HCT116 (cell line): ENCODE measurements around the gene ZNF595. TPM values are rescaled to one million over a fixed set of nuclear protein-coding genes. Genes with fewer than 3 reads are reported as not detected.

ENCODE experiments used
- ATAC-seq: fragments of 200-7000 bp; cut with Tn5 transposase; 2 replicates; pipeline ENCODE4 v1.9.1; 2020; ENCODE audit warnings: mild to moderate bottlenecking, moderate library complexity
- BruUV-seq: library from RNA; stranded (reverse); fragments of 400-500 nt; replicated peaks from 2 replicates; lab custom pipeline; 2021; lab: Mats Ljungman, UMichigan
- CTCF ChIA-PET: fragments of 300-600 bp; sonication (Branson Sonifier 250); formaldehyde crosslinking; loops from one replicate; lab custom pipeline; 2021; ENCODE audit warnings: antibody characterized with exemption; lab: Charles Lee
- POLR2A ChIA-PET: fragments of 300-600, 350-600 bp; sonication (Branson Sonifier 250); formaldehyde crosslinking; loops from one replicate; lab custom pipeline; 2021; ENCODE audit warnings: antibody characterized with exemption; lab: Charles Lee
- RAD21 ChIA-PET, 2 experiments: fragments of 300-600 bp; sonication (Branson Sonifier 250); formaldehyde crosslinking; loops; one replicate each; lab custom pipeline; 2023; ENCODE audit warnings: low total read pairs in 2 of 2; ENCODE audit not compliant: uncharacterized antibody in 2 of 2, unreplicated experiment in 2 of 2, low non-redundant PET in 1 of 2; lab: Charles Lee
- DNase-seq: peaks from one replicate; pipeline ENCODE4 v3.0.0-alpha.2; 2010; ENCODE audit warnings: low read depth, low spot score
- H2AFZ ChIP-seq: fragments of 200-600 bp; shearing (Covaris generic), sonication (generic); 2 replicates; pipeline ENCODE4 v1.6.1; 2017; ENCODE audit warnings: low read depth, mixed run types, mixed read lengths, antibody characterized with exemption, low read length; ENCODE audit not compliant: poor library complexity, severe bottlenecking
- H3K27ac ChIP-seq: 2 replicates; pipeline ENCODE4 v1.5.1; 2012; ENCODE audit warnings: low read depth, low read length
- H3K27me3 ChIP-seq: fragments of 200-600 bp; sonication (generic); 2 replicates; pipeline ENCODE4 v1.6.1; 2016; ENCODE audit warnings: mixed run types, low read length, mixed read lengths; ENCODE audit not compliant: insufficient read depth
- H3K36me3 ChIP-seq, 2 experiments: fragments of 200-500 bp in 1 of 2; fragments of 200-600 bp in 1 of 2; sonication (Bioruptor generic) in 1 of 2; sonication (generic) in 1 of 2; 2 replicates each; pipeline versions ENCODE4 v1.5.1 to v1.6.1; 2014 to 2016; ENCODE audit warnings: low read length in 2 of 2, inconsistent platforms in 1 of 2, mixed read lengths in 1 of 2, mixed run types in 1 of 2; ENCODE audit not compliant: insufficient read depth in 2 of 2, control insufficient read depth in 1 of 2
- H3K4me1 ChIP-seq, 2 experiments: fragments of 200-600 bp in 1 of 2; sonication (generic) in 1 of 2; 2 replicates each; pipeline versions ENCODE4 v1.5.1 to v1.6.1; 2012 to 2017; ENCODE audit warnings: low read length in 2 of 2, inconsistent platforms in 1 of 2, mild to moderate bottlenecking in 1 of 2, mixed read lengths in 1 of 2, mixed run types in 1 of 2, moderate library complexity in 1 of 2; ENCODE audit not compliant: insufficient read depth in 2 of 2, control insufficient read depth in 1 of 2
- H3K4me2 ChIP-seq: fragments of 200-600 bp; sonication (generic); 2 replicates; pipeline ENCODE4 v1.6.1; 2017; ENCODE audit warnings: mixed run types, low read length, mixed read lengths
- H3K4me3 ChIP-seq, 2 experiments: fragments of 200-600 bp in 1 of 2; sonication (generic) in 1 of 2; replicated peaks in 1 of 2; 2 replicates each; pipeline ENCODE4 v1.5.1; 2011 to 2016; ENCODE audit warnings: low read length in 2 of 2, control low read depth in 1 of 2, low read depth in 1 of 2, mild to moderate bottlenecking in 1 of 2, mixed read lengths in 1 of 2, mixed run types in 1 of 2
- H3K79me2 ChIP-seq: fragments of 200-600 bp; sonication (generic); 2 replicates; pipeline ENCODE4 v1.6.1; 2017; ENCODE audit warnings: mild to moderate bottlenecking, mixed run types, low read length, moderate library complexity, mixed read lengths; ENCODE audit not compliant: insufficient read depth
- H3K9ac ChIP-seq: fragments of 200-600 bp; sonication (generic); 2 replicates; pipeline ENCODE4 v1.6.1; 2016; ENCODE audit warnings: low read length, mixed read lengths
- H3K9me2 ChIP-seq: fragments of 200-600 bp; sonication (generic), shearing (Covaris generic); 2 replicates; pipeline ENCODE4 v1.6.1; 2017; ENCODE audit warnings: mixed run types, mild to moderate bottlenecking, moderate library complexity; ENCODE audit not compliant: insufficient read depth
- H3K9me3 ChIP-seq, 2 experiments: fragments of 200-500 bp in 1 of 2; fragments of 200-600 bp in 1 of 2; sonication (Bioruptor generic) in 1 of 2; sonication (generic) in 1 of 2; 2 replicates each; pipeline ENCODE4 v1.6.1; 2014 to 2017; ENCODE audit warnings: low read length in 2 of 2, mixed read lengths in 2 of 2, inconsistent platforms in 1 of 2, low read depth in 1 of 2, mild to moderate bottlenecking in 1 of 2, mixed run types in 1 of 2, moderate library complexity in 1 of 2; ENCODE audit not compliant: control insufficient read depth in 1 of 2, insufficient read depth in 1 of 2
- H4K20me1 ChIP-seq: fragments of 200-600 bp; sonication (generic), shearing (Covaris generic); 2 replicates; pipeline ENCODE4 v1.6.1; 2017; ENCODE audit warnings: mixed run types, mild to moderate bottlenecking, moderate library complexity; ENCODE audit not compliant: insufficient read depth
- CBX3 ChIP-seq: IDR thresholded peaks from 2 replicates; pipeline ENCODE4 v1.6.1; 2012; ENCODE audit warnings: low read depth
- EGR1 ChIP-seq: IDR thresholded peaks from 2 replicates; pipeline ENCODE4 v1.6.1; 2012; ENCODE audit warnings: low read depth
- POLR2A ChIP-seq: IDR thresholded peaks from 2 replicates; pipeline ENCODE4 v1.7.0; 2011; ENCODE audit warnings: borderline replicate concordance; ENCODE audit not compliant: insufficient read depth, insufficient read length; ENCODE audit errors: extremely low read depth
- RAD21 ChIP-seq: IDR thresholded peaks from 2 replicates; pipeline ENCODE4 v1.6.1; 2012; ENCODE audit warnings: low read depth, mild to moderate bottlenecking
- SP1 ChIP-seq: IDR thresholded peaks from 2 replicates; pipeline ENCODE4 v1.6.1; 2012; ENCODE audit warnings: low read depth
- YY1 ChIP-seq: IDR thresholded peaks from 2 replicates; pipeline ENCODE4 v1.6.1; 2011; ENCODE audit warnings: low read length, low read depth, moderate library complexity, mild to moderate bottlenecking; ENCODE audit not compliant: insufficient replicate concordance; ENCODE audit errors: extremely low read depth
- intact Hi-C: fragments of 100-400 bp; cut with micrococcal nuclease; formaldehyde crosslinking; loops from 2 replicates; pipeline ENCODE4 v1.10.0; 2022
- total RNA-seq: library from RNA; stranded (reverse); gene quantifications from one replicate; pipeline ENCODE4 v1.2.1, GENCODE V29; 2021; ENCODE audit not compliant: unreplicated experiment
- TF ChIP-seq, protein P1 (sequence below): IDR thresholded peaks from 2 replicates; pipeline ENCODE4 v1.6.1; 2011; ENCODE audit warnings: mild to moderate bottlenecking, low read length, moderate library complexity; ENCODE audit not compliant: insufficient replicate concordance; ENCODE audit errors: extremely low read depth
- TF ChIP-seq, protein P2 (sequence below): IDR thresholded peaks from 2 replicates; pipeline ENCODE4 v1.6.1; 2012
- TF ChIP-seq, protein P3 (sequence below): IDR thresholded peaks from 2 replicates; pipeline ENCODE4 v1.6.1; 2012; ENCODE audit warnings: low read depth

Gene ZNF595
- total RNA-seq, 1 experiment from 2014 or later, result 4.0 TPM

DNA sequence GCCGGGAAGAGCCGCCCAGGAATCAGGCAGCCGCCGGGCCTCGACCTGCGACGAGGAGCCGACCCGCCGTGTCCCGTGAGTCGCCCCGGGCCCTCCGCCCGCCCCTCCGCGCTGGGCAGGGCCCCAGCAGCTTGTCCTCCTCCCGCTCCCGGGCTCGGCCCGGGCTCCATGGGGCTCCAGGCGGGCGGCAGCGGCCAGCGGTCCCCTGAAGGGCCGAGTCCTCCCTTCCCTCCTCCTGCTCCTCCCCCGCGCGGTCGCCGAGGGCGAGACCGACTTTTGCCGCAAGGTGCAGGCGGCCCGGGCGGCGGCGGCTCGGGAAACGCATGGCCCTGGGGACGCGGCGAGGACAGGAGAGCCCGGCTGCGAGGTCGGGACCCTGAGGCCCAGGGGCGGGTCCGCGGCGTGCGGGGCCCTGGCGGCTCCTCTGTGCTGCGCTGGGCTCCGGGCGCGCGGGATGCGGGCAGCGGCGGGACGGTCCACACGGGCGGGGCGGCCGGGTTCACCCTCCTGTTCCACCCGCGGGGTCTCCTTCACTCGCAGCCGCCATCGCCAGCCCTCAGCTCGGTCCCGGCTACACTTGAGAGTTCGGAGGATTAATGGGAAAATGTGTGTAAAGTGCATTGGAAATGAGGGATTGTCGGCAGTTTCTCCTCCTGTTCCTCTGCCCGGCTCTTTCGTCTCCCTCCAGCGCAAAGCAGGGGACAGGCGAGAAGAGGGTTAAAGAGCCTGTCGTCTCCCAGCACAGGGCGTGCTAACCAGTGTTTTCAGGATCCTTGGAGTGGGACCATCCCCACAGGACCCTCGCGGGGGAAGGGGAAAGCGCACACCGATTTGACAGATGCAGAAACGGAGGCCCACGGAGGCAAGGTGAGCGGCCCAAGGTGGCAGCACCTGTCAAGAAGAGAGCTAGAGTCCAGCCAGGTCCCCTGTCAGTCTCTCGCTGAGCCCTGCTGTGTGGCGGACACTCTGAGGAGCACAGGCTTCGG, 54.6 kb downstream of the ZNF595 start:
- no peak overlapping the region for H3K4me2 ChIP-seq
- H3K79me2 ChIP-seq, result no peaks in the 10 kb centered on the region
- H3K9ac ChIP-seq, result no peak overlapping the region
- H4K20me1 ChIP-seq, result no peaks in the 10 kb centered on the region
- CTCF ChIA-PET, result no interaction called here
- no peak overlapping the region for H2AFZ ChIP-seq
- RAD21 ChIA-PET, result no interaction called here
- TF ChIP-seq EGR1 (no peak), POLR2A (no peak), SP1 (no peak), RAD21 (no peak), YY1 (no peak), CBX3 (no peak)
- TF ChIP-seq, protein P1, sequence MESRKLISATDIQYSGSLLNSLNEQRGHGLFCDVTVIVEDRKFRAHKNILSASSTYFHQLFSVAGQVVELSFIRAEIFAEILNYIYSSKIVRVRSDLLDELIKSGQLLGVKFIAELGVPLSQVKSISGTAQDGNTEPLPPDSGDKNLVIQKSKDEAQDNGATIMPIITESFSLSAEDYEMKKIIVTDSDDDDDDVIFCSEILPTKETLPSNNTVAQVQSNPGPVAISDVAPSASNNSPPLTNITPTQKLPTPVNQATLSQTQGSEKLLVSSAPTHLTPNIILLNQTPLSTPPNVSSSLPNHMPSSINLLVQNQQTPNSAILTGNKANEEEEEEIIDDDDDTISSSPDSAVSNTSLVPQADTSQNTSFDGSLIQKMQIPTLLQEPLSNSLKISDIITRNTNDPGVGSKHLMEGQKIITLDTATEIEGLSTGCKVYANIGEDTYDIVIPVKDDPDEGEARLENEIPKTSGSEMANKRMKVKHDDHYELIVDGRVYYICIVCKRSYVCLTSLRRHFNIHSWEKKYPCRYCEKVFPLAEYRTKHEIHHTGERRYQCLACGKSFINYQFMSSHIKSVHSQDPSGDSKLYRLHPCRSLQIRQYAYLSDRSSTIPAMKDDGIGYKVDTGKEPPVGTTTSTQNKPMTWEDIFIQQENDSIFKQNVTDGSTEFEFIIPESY, result no peak
- TF ChIP-seq, protein P2, sequence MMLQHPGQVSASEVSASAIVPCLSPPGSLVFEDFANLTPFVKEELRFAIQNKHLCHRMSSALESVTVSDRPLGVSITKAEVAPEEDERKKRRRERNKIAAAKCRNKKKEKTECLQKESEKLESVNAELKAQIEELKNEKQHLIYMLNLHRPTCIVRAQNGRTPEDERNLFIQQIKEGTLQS, result no peak
- TF ChIP-seq, protein P3, sequence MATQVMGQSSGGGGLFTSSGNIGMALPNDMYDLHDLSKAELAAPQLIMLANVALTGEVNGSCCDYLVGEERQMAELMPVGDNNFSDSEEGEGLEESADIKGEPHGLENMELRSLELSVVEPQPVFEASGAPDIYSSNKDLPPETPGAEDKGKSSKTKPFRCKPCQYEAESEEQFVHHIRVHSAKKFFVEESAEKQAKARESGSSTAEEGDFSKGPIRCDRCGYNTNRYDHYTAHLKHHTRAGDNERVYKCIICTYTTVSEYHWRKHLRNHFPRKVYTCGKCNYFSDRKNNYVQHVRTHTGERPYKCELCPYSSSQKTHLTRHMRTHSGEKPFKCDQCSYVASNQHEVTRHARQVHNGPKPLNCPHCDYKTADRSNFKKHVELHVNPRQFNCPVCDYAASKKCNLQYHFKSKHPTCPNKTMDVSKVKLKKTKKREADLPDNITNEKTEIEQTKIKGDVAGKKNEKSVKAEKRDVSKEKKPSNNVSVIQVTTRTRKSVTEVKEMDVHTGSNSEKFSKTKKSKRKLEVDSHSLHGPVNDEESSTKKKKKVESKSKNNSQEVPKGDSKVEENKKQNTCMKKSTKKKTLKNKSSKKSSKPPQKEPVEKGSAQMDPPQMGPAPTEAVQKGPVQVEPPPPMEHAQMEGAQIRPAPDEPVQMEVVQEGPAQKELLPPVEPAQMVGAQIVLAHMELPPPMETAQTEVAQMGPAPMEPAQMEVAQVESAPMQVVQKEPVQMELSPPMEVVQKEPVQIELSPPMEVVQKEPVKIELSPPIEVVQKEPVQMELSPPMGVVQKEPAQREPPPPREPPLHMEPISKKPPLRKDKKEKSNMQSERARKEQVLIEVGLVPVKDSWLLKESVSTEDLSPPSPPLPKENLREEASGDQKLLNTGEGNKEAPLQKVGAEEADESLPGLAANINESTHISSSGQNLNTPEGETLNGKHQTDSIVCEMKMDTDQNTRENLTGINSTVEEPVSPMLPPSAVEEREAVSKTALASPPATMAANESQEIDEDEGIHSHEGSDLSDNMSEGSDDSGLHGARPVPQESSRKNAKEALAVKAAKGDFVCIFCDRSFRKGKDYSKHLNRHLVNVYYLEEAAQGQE, result no peak
- no TSS peak for BruUV-seq
- no peak overlapping the region for H3K4me3 ChIP-seq
- intact Hi-C loops, result no loop called here
- H3K9me2 ChIP-seq, result no peaks in the 10 kb centered on the region
- ATAC-seq (no peak), DNase-seq (no peak)
- POLR2A ChIA-PET, result no interaction called here
- H3K27ac ChIP-seq, result no peak overlapping the region
- H3K27me3 ChIP-seq, result no peaks in the 10 kb centered on the region
- H3K4me1 ChIP-seq, result no peaks in the 10 kb centered on the region
- H3K36me3 ChIP-seq, result no peaks in the 10 kb centered on the region
- H3K9me3 ChIP-seq, result peaks cover 5 to 6% of the 10 kb centered on the region in 2 experiments; a peak in 2 of 4 replicates
